Esophagus muscularis mucosa (tissue), 4 donors: ENCODE measurements around the gene TUBB3. TPM values are rescaled to one million over a fixed set of nuclear protein-coding genes. Genes with fewer than 3 reads are reported as not detected.

Source experiments
- DNase-seq: peaks from one replicate; pipeline ENCODE4 v3.0.0-alpha.2; 2017; ENCODE audit errors: extremely low spot score
- H3K27ac ChIP-seq, 4 donors: fragments of 200-600 bp; sonication (generic); replicated peaks in 1 of 4; 1 replicate in 3 of 4; 2 replicates in 1 of 4; pipeline ENCODE4 v1.5.1; 2016 to 2019; ENCODE audit warnings: mild to moderate bottlenecking in 1 of 4
- H3K27me3 ChIP-seq, 4 donors: fragments of 200-600 bp; sonication (generic); one replicate each; pipeline versions ENCODE4 v1.5.1 to v1.6.0; 2016 to 2019
- H3K36me3 ChIP-seq, 4 donors: fragments of 200-600 bp; sonication (generic); one replicate each; pipeline ENCODE4 v1.5.1; 2016 to 2019
- H3K4me1 ChIP-seq, 4 donors: fragments of 200-600 bp; sonication (generic); one replicate each; pipeline ENCODE4 v1.5.1; 2016 to 2019
- H3K4me3 ChIP-seq, 4 donors: fragments of 200-600 bp; sonication (generic); 1 replicate in 2 of 4; 2 replicates in 2 of 4; pipeline ENCODE4 v1.5.1; 2016 to 2019; ENCODE audit warnings: mild to moderate bottlenecking in 4 of 4, moderate library complexity in 1 of 4
- H3K9me3 ChIP-seq, 4 donors: fragments of 200-600 bp; sonication (generic); 1 replicate in 3 of 4; 2 replicates in 1 of 4; pipeline ENCODE4 v1.5.1; 2016 to 2019
- CTCF ChIP-seq, 3 experiments: fragments of 200-600 bp in 2 of 3; fragments of 450-650 bp in 1 of 3; sonication (generic) in 2 of 3; IDR thresholded peaks; one replicate each; pipeline ENCODE4 v1.5.1; 2017 to 2019; ENCODE audit warnings: antibody characterized with exemption in 3 of 3, mild to moderate bottlenecking in 2 of 3, moderate library complexity in 1 of 3
- EP300 ChIP-seq: sonication (generic); formaldehyde crosslinking; IDR thresholded peaks from one replicate; pipeline ENCODE4 v1.6.1; 2017; ENCODE audit warnings: antibody characterized with exemption
- POLR2A ChIP-seq: fragments of 450-650 bp; IDR thresholded peaks from one replicate; pipeline ENCODE4 v1.6.1; 2017; ENCODE audit warnings: antibody characterized with exemption, moderate library complexity, mild to moderate bottlenecking, low read depth
- POLR2AphosphoS5 ChIP-seq, 2 donors: sonication (generic); formaldehyde crosslinking; IDR thresholded peaks; one replicate each; pipeline ENCODE4 v1.6.1; 2017; ENCODE audit warnings: antibody characterized with exemption in 2 of 2
- WGBS: methylation state at CpG from one replicate; pipeline ENCODE4 v1.1.5; 2018; 5-methylcytosine and 5-hydroxymethylcytosine counted together
- intact Hi-C: fragments of 100-400 bp; cut with DNase I; formaldehyde crosslinking; loops from one replicate; pipeline ENCODE4 v1.15.1; 2023
- total RNA-seq, 4 donors: library from RNA; depleted of rRNA; stranded (reverse); fragments of >200 nt; gene quantifications; one replicate each; pipeline versions ENCODE4 v1.1.0 to v1.2.1, GENCODE V29; 2016

TUBB3 gene
- total RNA-seq, 4 donors from 2014 or later: 2.5 to 19.5 (median 12.9) TPM

GRCh38 chr16:89953671-89954406 is 30.7 kb downstream of the TUBB3 start:
- peaks cover 3 to 51% (median 45%) of the 10 kb centered on the region in 4 donors for H3K36me3 ChIP-seq
- peaks cover 6 to 12% (median 10%) of the 10 kb centered on the region in 4 donors for H3K4me1 ChIP-seq
- intact Hi-C loops: no loop called here
- H3K9me3 ChIP-seq: no peaks in the 10 kb centered on the region
- no peak overlapping the region for H3K4me3 ChIP-seq
- H3K27ac ChIP-seq: no peak overlapping the region
- no peak for TF ChIP-seq CTCF (IDR thresholded peaks at IDR 0.05)
- no peak for TF ChIP-seq EP300
- TF ChIP-seq POLR2AphosphoS5 (IDR thresholded peaks at IDR 0.05): no peak
- no peak for TF ChIP-seq POLR2A
- DNase-seq: no peak
- WGBS: 88% methylated on average over 9 of the region's 11 CpGs
- H3K27me3 ChIP-seq: no peaks in the 10 kb centered on the region

GRCh38 chr16:89954462-89954861 is 31.3 kb downstream of the TUBB3 start:
- TF ChIP-seq POLR2A: no peak
- no peak for TF ChIP-seq CTCF (IDR thresholded peaks at IDR 0.05)
- TF ChIP-seq EP300: no peak
- TF ChIP-seq POLR2AphosphoS5 (IDR thresholded peaks at IDR 0.05): no peak
- intact Hi-C loops: no loop called here
- Histone ChIP-seq H3K36me3 (peaks cover 6 to 58% (median 49%) of the 10 kb centered on the region in 4 donors), H3K4me3 (no peak overlapping the region), H3K4me1 (peaks cover 3 to 8% (median 6%) of the 10 kb centered on the region in 4 donors), H3K9me3 (no peaks in the 10 kb centered on the region), H3K27me3 (no peaks in the 10 kb centered on the region), H3K27ac (no peak overlapping the region)
- WGBS: 94% methylated on average over 15 of the region's 15 CpGs
- DNase-seq: no peak

DNA sequence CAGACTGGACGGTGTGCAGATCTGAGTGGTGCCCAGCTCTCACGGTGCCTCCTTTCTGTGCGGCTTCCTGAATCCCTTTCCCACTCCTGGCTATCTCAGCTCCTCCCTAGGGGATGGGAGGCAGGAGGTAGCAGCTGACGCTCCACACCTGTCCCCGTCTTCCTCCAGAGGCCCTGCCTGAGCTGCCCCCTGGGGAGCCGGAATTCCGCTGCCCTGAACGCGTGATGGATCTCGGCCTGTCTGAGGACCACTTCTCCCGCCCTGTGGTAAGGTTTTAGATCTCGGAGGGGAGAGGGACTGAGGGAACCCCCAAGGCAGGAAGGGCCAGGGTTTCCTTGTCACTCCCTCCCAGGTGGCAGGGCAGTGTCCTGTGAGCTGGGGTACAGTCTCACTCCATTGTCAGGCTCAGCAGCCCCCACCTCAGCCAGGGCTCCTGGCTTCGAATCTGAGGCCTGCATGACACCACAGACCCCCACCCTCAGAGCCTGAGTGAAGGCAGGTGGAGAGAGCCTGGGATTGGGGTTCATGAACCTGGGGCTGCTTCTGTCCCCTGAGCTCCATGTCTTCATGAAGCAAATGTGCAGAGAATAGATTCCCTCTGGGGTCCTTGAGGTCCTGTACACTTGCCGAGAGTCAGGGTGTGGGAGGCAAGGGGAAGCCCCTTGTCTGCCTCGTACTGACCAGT is 32.0 kb downstream of the TUBB3 start:
- peaks cover 0 to under 1% (median under 1%) of the 10 kb centered on the region in 4 donors for H3K4me1 ChIP-seq
- no peak for DNase-seq
- intact Hi-C loops: no loop called here
- no peaks in the 10 kb centered on the region for H3K27me3 ChIP-seq
- whole genome bisulfite sequencing: 86% methylated on average over 12 of the region's 15 CpGs
- no peak for TF ChIP-seq POLR2AphosphoS5 (IDR thresholded peaks at IDR 0.05)
- TF ChIP-seq POLR2A: no peak
- TF ChIP-seq CTCF (IDR thresholded peaks at IDR 0.05): no peak
- no peak for TF ChIP-seq EP300
- H3K36me3 ChIP-seq: peaks cover 6 to 64% (median 56%) of the 10 kb centered on the region in 4 donors
- H3K27ac ChIP-seq: no peak overlapping the region
- H3K4me3 ChIP-seq: no peak overlapping the region
- H3K9me3 ChIP-seq: no peaks in the 10 kb centered on the region

GRCh38 chr16:89956505-89957215 is 33.5 kb downstream of the TUBB3 start:
- no peaks in the 10 kb centered on the region for H3K27me3 ChIP-seq
- peaks cover 6 to 80% (median 71%) of the 10 kb centered on the region in 4 donors for H3K36me3 ChIP-seq
- no peak overlapping the region for H3K27ac ChIP-seq
- no peaks in the 10 kb centered on the region for H3K9me3 ChIP-seq
- intact Hi-C loops: no loop called here
- no peak overlapping the region for H3K4me3 ChIP-seq
- WGBS: 86% methylated on average over 12 of the region's 15 CpGs
- H3K4me1 ChIP-seq: no peaks in the 10 kb centered on the region
- no peak for TF ChIP-seq POLR2AphosphoS5 (IDR thresholded peaks at IDR 0.05)
- no peak for TF ChIP-seq EP300
- TF ChIP-seq CTCF (IDR thresholded peaks at IDR 0.05): no peak
- TF ChIP-seq POLR2A: no peak
- no peak for DNase-seq
